GM18858 (cell line): ENCODE results near the gene KRTAP10-5.
"Not testable (repeated sequence)": the region's sequence is repeated elsewhere in the genome, so short reads cannot be mapped to it uniquely, and the experiment has no call there.

ENCODE experiments used
- ATAC-seq: cut with Tn5 transposase; IDR thresholded peaks from one replicate; pipeline ENCODE4 v1.9.1; 2021; ENCODE audit not compliant: unreplicated experiment

KRTAP10-5 gene, protein sequence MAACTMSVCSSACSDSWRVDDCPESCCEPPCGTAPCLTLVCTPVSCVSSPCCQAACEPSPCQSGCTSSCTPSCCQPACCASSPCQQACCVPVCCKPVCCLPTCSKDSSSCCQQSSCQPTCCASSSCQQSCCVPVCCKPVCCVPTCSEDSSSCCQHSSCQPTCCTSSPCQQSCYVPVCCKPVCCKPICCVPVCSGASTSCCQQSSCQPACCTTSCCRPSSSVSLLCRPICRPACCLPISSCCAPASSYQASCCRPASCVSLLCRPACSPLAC

DNA sequence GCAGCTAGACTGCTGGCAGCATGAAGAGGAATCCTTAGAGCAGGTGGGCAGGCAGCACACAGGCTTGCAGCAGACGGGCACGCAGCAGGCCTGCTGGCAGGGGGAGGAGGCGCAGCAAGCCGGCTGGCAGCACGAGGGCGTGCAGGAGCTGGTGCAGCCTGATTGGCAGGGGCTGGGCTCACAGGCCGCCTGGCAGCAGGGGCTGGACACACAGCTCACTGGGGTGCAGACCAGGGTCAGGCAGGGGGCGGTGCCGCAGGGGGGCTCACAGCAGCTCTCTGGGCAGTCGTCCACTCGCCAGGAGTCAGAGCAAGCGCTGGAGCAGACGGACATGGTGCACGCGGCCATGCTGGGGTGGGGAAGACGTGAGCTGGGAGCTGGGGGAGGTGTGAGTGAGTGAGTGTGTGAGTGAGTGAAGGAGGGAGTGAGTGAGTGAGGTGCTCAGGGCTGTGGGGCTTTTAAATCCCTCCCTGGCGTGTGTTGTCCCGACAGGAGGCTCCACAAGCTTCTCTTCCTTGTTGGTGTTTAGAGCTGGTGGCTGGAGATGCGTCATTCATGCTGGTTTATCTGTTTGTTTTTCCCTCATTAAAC lies at the start of gene KRTAP10-5:
Gene KRTAP10-5, minus strand, starts transcription at position 374 of the 591 bp plus-strand sequence. Its CDS starts 26 bp downstream, at position 348.
- not testable (repeated sequence) for ATAC-seq

DNA sequence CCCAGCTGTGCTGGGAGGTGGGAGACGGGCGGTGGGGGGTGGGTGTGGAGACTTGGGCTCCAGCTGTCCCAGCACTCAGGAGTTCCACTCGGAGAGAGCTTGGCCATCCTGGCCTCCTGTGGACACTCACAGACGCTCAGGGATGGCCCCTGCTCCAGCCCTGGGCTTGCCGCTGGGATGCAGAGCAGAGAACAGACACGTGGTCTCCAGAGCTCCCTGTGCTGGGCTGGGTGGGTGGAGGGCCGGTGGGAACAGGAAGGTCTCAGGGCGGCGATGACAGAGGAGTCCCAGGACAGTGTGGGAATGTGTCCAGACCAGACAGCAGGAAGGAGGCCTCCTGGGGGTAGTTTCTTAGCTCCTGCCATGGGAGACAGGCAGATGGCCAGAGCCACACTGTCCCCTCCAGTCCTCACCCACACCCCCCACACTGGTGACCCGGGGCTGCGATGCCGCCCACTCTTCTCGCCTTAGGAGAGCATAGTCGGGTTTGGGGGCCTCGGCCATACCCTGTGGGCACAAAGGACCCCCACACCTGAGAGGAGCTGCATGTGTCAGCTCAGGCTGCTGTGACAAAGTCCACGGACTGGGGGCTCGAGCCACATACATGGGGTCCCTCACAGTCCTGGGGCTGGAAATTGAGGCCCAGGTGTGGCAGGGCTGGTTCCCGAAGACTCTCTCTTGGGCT lies 48.4 kb upstream of the KRTAP10-5 start:
- ATAC-seq, result no peak

DNA sequence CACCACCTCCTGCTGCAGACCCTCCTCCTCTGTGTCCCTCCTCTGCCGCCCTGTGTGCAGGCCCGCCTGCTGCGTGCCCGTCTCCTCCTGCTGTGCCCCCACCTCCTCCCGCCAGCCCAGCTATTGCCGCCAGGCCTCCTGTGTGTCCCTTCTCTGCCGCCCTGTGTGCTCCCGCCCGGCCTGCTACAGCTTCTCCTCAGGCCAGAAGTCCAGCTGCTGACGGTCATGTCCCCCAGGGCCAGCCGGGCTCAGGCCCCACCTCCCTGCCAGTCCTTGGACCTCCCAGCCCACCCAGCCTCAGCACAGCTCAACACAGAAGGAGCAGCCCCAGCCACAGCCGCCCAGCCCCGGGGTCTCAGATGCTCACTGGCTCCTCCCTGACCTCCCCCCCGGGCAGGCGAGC lies 47.4 kb upstream of the KRTAP10-5 start:
- not testable (repeated sequence) for ATAC-seq

DNA sequence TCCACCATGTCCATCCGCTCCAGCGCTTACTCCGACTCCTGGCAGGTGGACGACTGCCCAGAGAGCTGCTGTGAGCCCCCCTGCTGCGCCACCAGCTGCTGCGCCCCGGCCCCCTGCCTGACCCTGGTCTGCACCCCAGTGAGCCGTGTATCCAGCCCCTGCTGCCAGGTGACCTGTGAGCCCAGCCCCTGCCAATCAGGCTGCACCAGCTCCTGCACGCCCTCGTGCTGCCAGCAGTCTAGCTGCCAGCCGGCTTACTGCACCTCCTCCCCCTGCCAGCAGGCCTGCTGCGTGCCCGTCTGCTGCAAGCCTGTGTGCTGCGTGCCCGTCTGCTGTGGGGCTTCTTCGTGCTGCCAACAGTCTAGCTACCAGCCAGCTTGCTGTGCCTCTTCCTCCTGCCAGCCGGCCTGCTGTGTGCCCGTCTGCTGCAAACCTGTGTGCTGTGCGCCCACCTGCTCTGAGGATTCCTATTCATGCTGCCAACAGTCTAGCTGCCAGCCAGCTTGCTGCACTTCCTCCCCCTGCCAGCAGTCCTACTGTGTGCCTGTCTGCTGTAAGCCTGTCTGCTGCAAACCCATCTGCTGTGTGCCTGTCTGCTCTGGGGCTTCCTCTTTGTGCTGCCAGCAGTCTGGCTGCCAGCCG lies 46.9 kb upstream of the KRTAP10-5 start:
- ATAC-seq, result not testable (repeated sequence)

DNA sequence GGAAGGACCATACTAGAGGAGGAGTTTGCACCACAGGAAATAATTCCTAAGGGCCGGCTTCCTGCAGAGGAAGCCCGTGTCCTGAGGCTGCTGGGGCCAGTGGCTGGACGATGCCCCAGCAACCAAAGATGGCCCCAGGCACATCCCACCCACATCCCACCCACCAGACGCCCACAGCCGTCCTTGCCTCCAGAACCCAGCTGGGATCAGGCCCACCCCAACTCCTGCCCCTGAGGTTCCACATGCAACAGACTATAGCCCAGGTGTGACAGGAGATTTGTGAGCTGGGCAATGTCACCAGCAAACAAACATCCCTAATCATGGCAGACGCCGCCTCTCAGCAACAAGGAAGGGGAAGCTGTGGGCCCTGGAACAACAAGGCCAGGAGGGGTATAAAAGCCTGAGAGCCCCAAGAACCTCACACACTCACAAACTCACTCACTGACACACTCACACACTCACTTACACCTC lies 46.3 kb upstream of the KRTAP10-5 start, which contains the start of gene KRTAP10-9:
Gene KRTAP10-9, plus strand, starts transcription at position 421 of the 471 bp plus-strand sequence. CDS start 79 bp downstream, outside the sequence.
- ATAC-seq, result no peak

DNA sequence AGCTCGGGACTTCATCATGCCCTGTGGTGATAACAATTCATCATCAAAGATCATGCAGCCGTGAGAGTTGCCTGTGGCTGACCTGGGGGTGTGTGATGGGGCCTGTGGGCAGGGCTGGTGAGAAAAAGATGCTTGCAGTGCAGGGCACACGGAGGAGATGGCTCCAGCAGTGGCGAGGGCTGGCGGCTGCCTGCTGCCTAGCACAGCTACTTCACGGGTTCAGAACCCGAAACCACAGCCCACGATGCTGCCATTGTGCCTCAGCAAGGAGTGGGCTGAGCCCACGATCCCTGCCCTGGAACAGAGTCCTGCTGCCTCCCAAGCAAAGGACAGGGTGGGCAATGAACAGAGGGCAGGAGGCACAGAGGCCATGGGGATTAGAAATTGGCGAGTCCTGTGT lies 45.9 kb upstream of the KRTAP10-5 start:
- ATAC-seq, result no peak

DNA sequence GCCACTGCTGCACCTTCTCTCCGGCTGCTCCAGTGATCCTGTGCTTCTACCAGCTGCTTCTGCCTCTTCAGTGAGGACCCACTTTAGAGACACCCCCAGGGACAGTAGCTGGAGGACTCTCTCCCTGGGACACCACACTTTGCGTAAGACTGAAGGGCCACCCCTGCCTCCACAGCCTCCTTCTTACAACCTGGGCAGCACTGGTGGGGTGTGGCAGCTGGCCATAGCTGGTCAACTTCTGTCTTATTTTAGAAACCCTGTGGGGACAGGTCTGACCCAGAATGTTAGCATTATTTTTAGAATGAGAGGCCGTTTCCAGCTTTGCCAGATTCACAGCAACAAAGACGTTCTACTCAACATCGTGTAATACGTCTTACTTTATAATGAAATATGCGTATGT lies 45.4 kb upstream of the KRTAP10-5 start:
- ATAC-seq, result no peak

DNA sequence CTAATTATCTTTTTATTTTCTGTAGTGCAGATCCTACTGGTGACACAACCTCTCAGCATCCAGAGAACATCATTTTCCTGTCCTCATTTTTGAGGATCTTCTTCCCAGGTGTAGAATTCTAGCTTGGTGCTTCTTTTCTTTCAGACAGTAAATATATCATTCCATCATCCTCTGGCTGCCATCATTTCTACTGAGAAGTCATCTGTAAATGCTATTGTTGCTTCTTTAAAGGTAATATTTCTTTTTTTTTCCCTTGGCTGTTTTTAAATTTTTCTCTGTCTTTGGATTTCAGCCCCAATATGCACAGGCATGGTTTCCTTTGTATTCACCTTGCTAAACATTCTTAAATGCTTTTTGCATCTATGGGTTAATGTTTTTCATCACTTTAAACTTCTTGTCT lies 43.2 kb upstream of the KRTAP10-5 start:
- ATAC-seq, result no peak

DNA sequence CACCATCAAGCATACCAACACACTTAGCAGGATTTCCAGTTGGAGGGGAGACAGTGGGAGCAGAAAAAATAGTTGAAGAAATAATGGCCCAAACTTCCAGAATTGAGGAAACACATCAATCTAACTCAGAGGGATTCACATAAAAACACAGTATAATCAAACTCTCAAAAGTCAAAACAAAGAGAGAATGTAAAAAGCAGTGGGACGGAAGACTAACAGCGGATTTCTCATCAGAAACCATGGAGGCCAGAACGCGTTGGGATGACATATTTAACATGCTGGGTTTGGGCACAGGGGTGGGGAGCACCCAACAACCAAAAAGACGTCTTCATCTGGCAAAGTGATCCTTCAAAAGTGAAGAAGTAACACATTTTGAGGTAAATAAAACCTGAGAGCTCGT lies 39.5 kb upstream of the KRTAP10-5 start:
- no peak for ATAC-seq

DNA sequence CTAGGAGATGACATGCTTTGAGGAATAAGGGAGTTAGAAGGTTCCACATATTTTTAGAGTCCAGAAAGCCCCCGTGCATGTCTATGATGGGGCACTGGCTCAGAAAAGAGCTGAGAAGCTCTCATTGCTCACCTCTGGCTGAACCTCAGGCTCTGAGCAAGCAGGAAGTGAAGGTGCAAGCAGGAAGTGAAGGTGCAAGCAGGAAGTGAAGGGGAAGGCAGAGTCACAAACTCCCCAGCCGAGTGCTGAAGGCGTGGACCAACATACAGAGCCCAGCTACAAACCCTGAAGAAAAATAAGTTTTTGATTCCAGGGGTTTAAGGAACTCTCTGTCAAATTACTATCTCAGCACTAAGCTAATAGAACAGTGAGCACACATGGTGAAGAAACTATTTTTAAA lies 38.5 kb upstream of the KRTAP10-5 start:
- ATAC-seq, result no peak

DNA sequence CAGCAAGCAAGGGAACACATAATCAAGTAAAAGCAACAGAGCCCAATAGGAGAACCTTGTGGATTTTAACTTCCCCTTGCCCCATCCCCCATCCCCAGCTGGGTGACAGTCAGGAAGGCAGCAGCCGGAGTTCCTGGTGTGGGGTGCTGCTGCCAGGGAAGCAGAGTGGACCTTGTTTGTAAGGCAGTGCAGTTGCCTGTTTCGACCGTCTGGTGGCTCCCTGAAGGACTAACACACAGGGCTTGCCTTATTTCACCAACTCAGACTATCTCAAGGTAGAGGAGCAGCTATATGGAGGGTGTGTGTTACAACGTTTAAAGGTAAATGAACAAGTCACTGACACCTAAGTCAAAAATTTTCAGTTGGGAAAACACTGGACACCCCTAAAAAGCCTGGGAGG lies 38.1 kb upstream of the KRTAP10-5 start:
- no peak for ATAC-seq

DNA sequence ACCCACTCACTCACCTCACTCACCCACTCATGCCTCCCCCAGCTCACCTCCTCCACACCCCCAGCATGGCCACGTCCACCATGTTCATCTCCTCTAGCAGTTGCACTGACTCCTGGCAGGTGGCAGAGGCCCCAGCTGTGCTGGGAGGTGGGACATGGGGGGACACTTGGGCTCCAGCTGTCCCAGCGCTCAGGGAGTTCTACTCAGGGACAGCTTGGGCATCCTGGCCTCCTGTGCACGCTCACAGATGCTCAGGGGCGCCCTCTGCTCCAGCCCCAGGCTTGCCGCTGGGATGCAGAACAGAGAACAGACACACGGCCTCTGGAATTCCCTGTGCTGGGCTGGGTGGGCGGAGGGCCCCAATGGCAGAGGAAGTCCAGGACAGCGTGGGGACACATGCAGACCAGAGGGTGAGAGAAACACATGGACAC lies 36.7 kb upstream of the KRTAP10-5 start:
- ATAC-seq, result no peak

DNA sequence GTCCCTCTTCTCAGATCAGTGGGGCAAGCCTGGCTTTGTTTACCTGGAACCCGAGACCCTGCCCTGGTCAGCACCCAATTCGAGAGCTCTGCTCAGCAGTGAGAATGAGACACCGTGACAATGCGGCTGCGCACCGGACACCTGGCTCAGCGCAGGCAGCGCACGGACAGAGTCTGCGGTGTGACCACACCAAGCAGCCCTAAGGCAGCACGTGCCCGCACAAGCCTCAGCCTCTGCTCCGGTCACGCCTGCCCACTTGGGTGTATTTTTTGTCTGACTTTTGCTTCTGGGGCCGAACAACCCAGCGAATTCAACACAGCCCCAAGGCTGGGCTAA lies 36.2 kb upstream of the KRTAP10-5 start:
- no peak for ATAC-seq

DNA sequence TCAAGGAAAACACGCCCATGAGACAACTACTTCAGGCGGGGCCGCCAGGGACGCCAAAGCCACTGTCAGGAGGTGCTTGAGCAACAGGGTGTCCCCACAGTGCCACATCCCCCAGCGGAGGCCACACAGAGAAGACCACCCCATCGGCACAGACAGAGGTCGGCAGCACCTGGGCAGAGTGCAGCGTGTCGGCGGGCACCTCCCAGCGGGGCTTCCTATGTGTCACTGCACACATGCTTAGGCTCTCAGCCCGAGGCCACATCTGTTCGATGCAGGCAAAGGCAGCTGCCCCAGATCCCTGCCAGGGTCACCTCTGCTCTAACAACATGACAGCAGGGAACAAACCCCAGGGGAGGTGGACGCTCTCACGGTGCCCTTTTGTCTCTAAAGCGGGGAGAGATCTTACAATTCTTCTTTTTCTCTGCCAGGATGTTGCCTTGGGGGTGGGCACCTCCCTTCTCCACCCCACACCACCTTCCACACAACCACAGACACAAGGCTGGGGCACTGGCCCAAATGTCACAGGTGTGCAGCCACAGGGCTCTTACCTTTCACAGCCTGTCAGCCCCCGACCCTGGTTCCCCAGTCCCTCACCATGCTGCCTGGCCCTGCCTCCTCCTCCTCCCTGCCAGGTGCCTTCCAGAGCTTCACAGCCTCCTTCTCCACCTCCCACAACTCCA lies 35.6 kb upstream of the KRTAP10-5 start:
- no peak for ATAC-seq

DNA sequence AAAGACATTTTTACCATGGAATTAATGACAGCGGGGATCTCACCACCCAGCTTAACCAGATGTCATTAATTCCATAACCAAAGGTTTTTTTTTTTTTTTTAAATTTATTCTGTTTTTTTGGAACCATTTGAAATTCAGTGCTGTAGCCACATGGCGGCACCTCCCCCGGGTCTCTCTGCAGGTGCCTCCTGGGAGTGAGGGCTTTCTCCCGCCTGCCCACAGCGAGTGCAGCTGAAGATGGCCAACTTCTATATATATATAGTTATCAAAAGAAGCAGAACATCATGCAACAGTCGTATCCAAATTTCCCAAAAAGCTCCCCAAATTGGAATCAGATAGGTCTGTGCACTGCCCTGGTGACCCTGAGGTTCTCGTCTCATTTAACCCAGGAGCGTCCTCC lies 35.1 kb upstream of the KRTAP10-5 start:
- no peak for ATAC-seq

DNA sequence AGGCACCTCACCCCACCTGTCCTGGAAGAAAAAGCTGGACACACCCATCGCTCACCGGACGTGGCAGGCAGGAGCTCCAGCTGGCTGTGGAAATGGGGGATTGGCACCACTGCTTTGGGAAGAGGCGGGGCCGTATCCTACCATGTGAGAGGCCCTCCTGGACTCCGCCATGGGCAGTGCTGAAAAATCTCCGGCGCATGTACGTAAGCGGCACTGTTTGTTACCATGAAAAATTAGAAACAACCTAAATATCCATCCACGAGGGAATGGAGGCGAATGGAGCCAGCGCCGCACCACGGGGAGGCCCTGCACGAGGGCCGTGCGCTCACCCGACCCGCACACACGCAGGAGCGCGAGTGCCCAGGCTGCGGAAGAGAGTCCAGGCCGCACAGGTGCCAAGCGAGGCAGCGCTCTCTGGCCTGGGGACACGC lies 34.6 kb upstream of the KRTAP10-5 start:
- no peak for ATAC-seq

DNA sequence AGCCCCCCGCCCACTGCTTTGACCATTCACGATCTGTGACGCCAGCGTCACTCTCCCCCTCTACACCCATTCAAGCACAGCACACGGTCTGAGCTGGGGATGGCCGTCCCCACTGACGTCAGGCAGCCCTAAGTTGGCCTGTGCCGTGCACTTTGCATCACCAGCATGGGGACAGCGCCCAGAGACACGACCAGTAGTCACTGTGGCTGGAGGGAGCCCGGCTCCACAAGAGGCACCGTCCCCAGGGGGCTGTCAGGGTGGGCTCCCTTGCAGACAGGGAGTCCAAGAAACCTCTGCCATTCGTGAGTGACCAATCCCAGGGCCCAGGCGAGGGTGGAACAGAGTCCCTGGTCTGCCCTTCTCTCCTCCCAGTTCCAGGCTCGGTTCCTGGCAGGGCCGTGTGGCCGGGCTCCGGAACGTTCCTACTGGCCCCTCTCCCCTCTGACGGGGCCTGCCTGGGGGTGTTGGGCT lies 33.8 kb upstream of the KRTAP10-5 start:
- no peak for ATAC-seq

DNA sequence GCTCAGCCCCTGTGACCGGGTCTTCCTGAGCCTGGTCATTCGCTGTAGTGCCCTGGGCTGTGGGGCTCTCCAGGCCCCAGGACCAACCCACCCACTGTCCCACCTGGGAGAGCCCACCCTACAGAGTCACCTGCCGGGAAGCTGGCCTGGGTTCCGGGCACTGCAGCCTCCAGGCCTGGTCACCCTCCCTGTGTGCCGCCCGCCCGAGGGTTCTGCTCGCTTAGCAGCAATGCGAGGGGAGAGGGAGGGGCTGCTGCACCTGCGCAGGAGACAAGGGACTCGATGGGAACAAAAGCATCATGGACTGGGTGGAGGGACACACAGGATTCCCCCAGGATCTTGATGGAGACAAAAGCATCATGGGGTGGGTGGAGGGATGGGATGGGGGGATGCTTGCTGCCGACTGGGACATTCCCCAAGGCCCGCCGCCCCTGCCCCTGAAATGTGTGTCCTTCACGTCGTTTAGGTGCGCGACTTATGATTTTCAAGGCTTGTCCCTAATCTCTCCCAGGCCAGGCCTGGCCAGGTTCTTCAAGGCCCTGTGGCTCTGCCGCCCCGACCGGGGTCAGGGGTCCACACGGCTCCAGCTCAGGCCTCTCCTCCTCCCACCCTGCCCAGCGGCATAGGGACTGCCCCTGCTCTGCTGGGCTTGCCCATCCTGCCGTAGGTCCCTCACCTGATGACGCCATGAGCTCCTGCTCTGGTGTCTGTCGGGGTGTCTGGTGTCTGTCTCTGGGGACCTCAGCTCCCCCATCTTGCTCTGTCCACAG lies 33.2 kb upstream of the KRTAP10-5 start:
- ATAC-seq, result no peak

DNA sequence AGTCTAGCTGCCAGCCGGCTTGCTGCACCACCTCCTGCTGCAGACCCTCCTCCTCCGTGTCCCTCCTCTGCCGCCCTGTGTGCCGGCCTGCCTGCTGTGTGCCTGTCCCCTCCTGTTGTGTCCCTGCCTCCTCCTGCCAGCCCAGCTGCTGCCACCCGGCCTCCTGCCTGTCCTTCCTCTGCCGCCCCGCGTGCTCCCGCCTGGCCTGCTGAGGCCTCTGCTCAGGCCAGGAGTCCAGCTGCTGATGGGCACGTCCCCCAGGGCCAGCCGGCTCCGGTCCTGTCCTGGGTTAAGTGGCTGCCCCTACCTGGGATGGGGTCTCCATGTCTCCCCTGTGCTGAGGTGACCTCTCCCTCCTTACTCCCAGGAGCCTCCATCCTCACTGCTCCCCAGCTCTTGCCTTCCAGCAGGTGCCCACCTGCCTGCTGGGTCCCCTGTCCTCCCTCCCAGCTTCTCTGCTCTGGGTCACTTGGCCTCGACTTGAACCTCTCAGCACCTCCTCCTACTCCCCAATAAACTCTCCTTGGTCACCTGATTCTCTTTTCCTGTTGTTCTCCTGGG lies 32.3 kb upstream of the KRTAP10-5 start:
- ATAC-seq, result no peak

DNA sequence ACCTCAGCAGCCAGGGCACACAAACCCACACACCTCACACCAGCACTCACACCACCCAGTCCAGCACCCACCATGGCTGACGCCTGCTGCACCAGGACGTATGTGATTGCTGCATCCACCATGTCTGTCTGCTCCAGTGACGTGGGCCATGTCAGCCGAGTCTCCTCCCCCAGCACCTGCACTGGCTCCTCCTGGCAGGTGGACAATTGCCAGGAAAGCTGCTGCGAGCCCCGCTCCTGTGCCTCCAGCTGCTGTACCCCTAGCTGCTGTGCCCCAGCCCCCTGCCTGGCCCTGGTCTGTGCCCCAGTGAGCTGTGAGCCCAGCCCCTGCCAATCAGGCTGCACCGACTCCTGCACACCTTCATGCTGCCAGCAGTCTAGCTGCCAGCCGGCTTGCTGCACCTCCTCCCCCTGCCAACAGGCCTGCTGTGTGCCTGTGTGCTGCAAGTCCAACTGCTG lies 31.7 kb upstream of the KRTAP10-5 start, which contains the start of gene KRTAP10-8:
Gene KRTAP10-8, plus strand, starts transcription at position 51 of the 458 bp plus-strand sequence. Its CDS starts 22 bp downstream, at position 73.
- no peak for ATAC-seq
